Mesenteric fat pad (tissue), 1 donor: ENCODE data around the gene DLX6. TPM values are rescaled to one million over a fixed set of nuclear protein-coding genes. Genes with fewer than 3 reads are reported as not detected.

ENCODE experiments used
- DNase-seq: peaks from one replicate; pipeline ENCODE4 v3.0.0-alpha.2; 2020; ENCODE audit warnings: low spot score
- total RNA-seq: library from RNA; stranded (reverse); fragmentation: NEBNext Ultra II Directional; extraction: Animal tissue kit (Norgen Biotek cat#: 25700); gene quantifications from one replicate; pipeline ENCODE4 v1.2.1, GENCODE V29; 2021
- donor health status: DM: yes; HTN: yes; CAD: no.

Gene DLX6
- total RNA-seq, 1 donor from 2014 or later = not detected

- DNase-seq = no peak
Measured at GRCh38 chr7:96995406-96996110, 9.8 kb upstream of the DLX6 start.

GRCh38 chr7:96996111-96996957 is 9.0 kb upstream of the DLX6 start:
- no peak for DNase-seq

GRCh38 chr7:96996958-96997511 is 8.3 kb upstream of the DLX6 start:
- DNase-seq = no peak

- DNase-seq = no peak
Measured at GRCh38 chr7:96997512-96998032, 7.8 kb upstream of the DLX6 start.

GRCh38 chr7:96998333-96998732 is 7.0 kb upstream of the DLX6 start:
- no peak for DNase-seq

- no peak for DNase-seq
Measured at GRCh38 chr7:96998744-96999143, 6.6 kb upstream of the DLX6 start.

- no peak for DNase-seq
Measured at GRCh38 chr7:97001221-97001620, 4.1 kb upstream of the DLX6 start.

DNA sequence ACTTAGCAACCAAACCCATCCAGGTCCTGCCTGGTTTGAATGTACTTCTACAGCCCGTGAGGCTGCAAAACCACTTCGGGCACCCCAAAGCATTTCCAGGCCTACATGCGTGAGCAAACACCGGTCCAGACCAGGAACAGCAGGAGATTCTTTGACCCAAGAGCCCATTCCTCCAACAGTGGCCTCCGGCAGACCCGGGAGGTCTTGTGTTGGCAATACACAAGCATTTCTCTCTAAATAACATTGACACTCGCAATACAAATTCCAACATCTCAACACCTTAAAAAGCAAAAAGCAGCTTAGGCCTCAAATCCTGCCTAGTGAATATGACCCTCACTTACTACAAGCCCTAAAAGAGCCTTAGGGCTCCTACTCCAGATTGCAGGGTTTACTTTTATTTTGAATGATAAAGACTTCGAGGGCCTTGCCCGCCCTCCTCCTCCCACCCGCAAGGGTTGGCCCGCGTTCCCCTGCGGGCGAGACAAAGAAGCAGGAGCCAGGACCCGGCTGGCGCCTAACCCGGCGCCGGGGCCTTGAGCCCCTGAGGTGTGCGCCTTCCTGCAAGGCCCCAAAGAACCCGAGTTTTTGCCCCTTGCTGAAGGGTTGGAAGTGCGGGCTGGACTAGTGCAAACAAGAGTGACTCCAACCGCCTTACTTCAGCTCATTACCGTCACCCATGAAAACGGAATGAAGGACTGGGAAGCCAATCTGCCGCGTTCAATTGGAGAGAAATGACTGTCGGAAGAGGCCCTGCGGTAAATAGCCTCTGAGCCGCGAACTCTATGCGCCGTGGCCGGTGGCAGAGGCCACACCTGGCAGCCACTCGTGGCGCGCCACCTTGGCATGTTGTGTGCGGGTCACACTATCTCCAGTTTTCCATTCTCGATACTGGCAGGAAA is 3.4 kb upstream of the DLX6 start:
- DNase-seq = no peak

DNA sequence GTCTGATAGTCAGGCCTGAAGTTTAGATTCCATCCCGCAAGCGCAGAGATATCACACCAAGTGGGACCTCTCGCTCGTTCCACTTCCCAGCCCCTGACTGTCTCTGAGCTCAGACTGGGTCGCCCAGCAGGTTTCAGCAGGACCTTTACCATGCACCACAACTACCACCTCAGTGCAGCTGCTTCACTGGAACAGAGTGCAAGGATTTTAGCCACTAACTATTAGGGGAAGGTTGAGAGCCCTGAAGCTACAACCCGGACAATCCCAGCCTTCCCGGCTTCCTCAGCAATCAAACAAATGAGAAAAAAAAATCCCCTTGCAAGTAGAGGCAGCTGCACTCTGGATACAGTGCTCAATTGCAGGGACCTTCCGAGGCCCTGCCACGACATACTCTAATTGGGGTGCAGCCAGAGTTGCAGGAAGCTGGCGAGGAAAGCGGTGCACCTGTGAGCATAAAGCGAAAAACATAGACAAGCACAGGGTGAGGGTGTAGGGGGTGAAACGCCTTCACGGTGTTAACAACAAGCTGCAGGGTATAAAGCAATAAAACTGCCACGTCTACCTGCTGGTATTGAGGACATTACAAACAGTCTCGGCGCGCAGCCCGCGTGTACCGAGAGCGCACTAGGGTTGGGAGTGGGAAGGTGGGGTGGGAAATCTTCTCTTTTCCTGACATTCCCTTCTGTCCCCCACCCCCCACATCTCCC is 2.6 kb upstream of the DLX6 start:
- no peak for DNase-seq

GRCh38 chr7:97003262-97004246 is 1.8 kb upstream of the DLX6 start:
- DNase-seq = no peak

DNA sequence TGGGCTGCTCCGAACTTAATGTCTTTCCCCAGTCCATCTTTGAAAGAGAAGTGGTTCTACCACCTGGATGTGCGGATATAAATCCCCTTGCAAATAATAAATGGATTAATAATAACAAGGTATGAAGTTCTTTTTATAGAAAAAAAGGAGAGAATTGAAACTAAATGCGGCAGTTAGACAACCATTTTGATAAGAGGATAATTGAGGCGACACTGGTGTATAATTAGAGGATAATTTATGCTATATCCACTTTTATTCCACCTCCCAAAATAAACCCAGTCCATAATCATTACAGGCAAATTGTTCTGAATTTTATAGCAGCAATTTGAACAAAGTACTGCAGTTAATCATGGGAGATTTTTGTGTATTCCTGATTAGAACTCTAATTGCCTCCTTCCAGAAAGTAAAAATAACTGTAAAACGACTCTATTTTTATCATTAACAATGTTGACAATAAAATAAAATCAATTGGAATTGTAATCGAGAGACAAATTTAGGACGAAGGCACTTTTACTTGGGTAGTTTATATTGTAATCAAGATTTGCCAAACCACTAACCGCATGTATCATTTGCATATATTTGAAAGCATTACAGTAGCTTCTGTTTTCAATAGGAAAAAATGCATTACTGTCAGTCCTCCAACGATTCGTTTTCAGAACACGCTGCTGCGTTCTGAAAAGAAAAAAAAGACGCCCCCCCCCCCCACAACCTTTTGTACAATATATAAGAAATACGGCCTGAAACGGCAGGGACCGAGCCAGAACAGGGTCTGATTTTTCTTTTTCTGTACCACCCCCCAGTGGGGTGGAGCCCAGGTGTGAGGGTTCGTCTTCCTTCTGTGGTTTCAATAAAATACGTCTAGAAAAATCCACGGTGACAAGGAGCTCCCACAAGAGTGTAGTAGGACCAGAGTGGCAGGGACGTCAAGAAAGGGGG is 838 bp upstream of the DLX6 start:
- no peak for DNase-seq

DNA sequence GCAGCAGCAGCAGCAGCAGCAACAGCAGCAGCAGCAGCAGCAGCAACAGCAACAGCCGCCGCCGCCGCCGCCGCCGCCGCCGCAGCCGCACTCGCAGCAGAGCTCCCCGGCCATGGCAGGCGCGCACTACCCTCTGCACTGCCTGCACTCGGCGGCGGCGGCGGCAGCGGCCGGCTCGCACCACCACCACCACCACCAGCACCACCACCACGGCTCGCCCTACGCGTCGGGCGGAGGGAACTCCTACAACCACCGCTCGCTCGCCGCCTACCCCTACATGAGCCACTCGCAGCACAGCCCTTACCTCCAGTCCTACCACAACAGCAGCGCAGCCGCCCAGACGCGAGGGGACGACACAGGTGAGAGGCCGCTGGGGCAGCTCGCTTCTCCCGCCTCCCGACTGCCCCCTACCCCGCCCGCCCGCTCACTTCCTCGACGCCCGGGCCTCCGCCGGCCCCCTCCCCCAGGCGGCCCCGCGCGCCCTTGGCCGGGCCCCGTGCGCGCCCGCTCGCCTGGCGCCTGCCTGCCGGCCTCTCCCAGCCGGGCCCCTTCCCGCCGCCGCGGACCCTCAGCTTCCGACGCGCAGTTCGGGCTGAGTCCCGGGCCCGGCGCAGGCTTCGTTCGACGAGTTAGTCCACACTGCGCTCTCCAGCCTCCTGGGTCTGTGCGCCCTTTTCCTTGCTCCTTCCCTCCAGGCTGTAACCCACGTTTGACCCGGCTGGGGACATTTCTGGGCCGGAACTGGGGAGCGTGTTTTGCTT is 882 bp downstream of the DLX6 start:
- DNase-seq = no peak

GRCh38 chr7:97006816-97007582 is 1.6 kb downstream of the DLX6 start:
- no peak for DNase-seq

DNA sequence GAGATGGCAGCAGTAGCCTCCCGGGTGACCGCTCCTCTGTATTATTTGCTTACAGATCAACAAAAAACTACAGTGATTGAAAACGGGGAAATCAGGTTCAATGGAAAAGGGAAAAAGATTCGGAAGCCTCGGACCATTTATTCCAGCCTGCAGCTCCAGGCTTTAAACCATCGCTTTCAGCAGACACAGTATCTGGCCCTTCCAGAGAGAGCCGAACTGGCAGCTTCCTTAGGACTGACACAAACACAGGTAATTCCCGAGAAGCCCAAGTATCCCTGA is 2.2 kb downstream of the DLX6 start:
- DNase-seq = no peak

DNA sequence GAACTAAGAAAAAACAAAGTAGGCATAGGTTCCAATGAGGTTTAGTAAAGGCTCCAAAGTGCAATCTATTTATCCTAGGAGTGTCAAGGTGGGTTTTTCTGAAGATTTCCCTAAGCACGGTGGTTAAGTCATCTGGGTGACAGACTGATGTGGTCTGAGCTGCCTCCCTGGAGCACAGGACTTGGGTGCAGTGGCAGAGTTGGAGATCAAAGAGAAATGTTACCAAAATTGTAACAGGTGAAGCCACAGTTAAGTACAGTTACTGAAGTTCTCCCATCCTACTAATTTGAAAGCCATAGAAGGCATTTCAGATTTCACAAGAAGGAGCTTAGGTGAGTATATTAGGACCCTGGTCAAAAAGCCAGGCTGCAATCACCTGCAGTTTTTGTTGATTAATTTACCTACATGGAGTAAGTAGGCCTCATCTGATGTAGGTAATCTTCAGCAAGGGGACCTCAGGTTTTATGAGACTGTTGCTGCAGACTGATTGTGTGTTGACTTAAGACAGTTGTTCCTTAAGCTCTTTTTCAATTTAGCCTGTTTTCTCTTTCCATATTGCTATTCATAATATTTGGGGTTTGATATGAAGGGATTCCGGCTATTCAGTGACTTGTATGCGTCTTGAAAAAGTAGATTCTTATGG is 3.0 kb downstream of the DLX6 start:
- no peak for DNase-seq
